Kidney (tissue), 14 donors: ENCODE data around the gene TBC1D5. TPM values are rescaled to one million over a fixed set of nuclear protein-coding genes. Genes with fewer than 3 reads are reported as not detected.

Experiments used
- DNase-seq, 5 donors: peaks; one replicate each; pipeline ENCODE4 v3.0.0-alpha.2; 2013 to 2020
- FAIRE-seq: peaks from 2 replicates; lab custom pipeline; 2012; peaks lifted over from hg19 to GRCh38; lab: Jason Lieb, UNC
- H3K27ac ChIP-seq, 2 donors: one replicate each; pipeline ENCODE4 v1.7.0; 2013; ENCODE audit warnings: low read depth in 2 of 2, low read length in 2 of 2, inconsistent platforms in 1 of 2
- H3K27me3 ChIP-seq: one replicate; pipeline ENCODE4 v1.7.1; 2013; ENCODE audit warnings: low read length, inconsistent platforms; ENCODE audit not compliant: control insufficient read depth, insufficient read depth
- H3K36me3 ChIP-seq, 3 donors: one replicate each; pipeline versions ENCODE4 v1.7.0 to v1.7.1; 2013; ENCODE audit warnings: low read length in 3 of 3, control low read depth in 1 of 3, inconsistent platforms in 1 of 3; ENCODE audit not compliant: insufficient read depth in 3 of 3, control insufficient read depth in 2 of 3
- H3K4me1 ChIP-seq, 3 donors: one replicate each; pipeline versions ENCODE4 v1.7.0 to v1.7.1; 2013; ENCODE audit warnings: low read length in 3 of 3, inconsistent platforms in 1 of 3, low read depth in 1 of 3; ENCODE audit not compliant: control insufficient read depth in 2 of 3, insufficient read depth in 2 of 3
- H3K4me3 ChIP-seq, 3 donors: one replicate each; pipeline versions ENCODE4 v1.7.0 to v1.8.1; 2013; ENCODE audit warnings: low read length in 3 of 3, control low read depth in 1 of 3, inconsistent platforms in 1 of 3
- H3K9ac ChIP-seq, 3 donors: one replicate each; pipeline versions ENCODE4 v1.7.0 to v1.7.1; 2013; ENCODE audit warnings: low read length in 3 of 3, control low read depth in 1 of 3, inconsistent platforms in 1 of 3
- H3K9me3 ChIP-seq, 3 donors: one replicate each; pipeline versions ENCODE4 v1.7.0 to v1.7.1; 2013; ENCODE audit warnings: low read length in 3 of 3, control low read depth in 1 of 3, inconsistent platforms in 1 of 3; ENCODE audit not compliant: control insufficient read depth in 2 of 3, insufficient read depth in 1 of 3
- CTCF ChIP-seq: IDR thresholded peaks from 3 replicates; pipeline ENCODE4 v1.5.1; 2012; ENCODE audit warnings: mild to moderate bottlenecking, moderate library complexity, borderline replicate concordance; ENCODE audit not compliant: insufficient read depth; ENCODE audit errors: extremely low read depth
- intact Hi-C: fragments of 100-400 bp; cut with DNase I; formaldehyde crosslinking; loops from one replicate; pipeline ENCODE4 v1.11.1; 2022
- polyA plus RNA-seq: library from polyadenylated mRNA; stranded (reverse); fragments of 350-450 nt; fragmentation: Illumina TruSeq; extraction: RNeasy Lipid Tissue Mini Kit (QIAGEN cat#74804); gene quantifications from one replicate; pipeline ENCODE4 v1.2.3, GENCODE V29; 2014; ENCODE audit warnings: low read depth, low replicate concordance; ENCODE audit not compliant: insufficient read depth
- total RNA-seq: library from RNA; stranded (reverse); fragmentation: NEBNext Ultra II Directional; extraction: Animal tissue kit (Norgen Biotek cat#: 25700); gene quantifications from one replicate; pipeline ENCODE4 v1.2.1, GENCODE V29; 2021
- donor health status: control.
- donor health status: control.
- donor health status: control.
- donor health status: control.
- donor health status: control.
- donor health status: DM: yes; HTN: yes; CAD: no.
- donor health status: Normal renal cell carcinoma (clear cell type).

Gene TBC1D5
- total and polyA plus RNA-seq, 2 donors from 2014 or later, result 9.7 to 77.7 TPM

DNA sequence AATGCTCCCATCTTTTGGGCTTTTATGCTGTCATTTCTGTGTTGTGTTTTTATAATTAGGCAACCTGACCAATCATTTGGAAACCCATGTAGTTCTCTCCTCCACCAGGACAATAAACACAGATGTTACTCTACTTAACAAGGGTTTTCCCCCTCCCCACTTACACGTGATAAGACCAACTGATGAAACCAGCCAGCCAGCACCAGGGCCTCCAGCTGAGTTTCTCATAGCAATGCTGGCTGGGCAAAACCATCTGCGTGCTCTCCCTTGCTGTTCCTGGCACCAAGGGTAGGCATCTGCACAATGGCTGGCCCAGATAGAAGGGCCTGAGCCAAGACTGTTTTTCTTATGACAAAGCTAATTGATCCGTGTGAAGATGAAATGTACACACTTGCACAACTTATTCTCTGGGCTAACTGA lies 547.2 kb downstream of the TBC1D5 start:
- Histone ChIP-seq H3K4me1 (no peaks in the 10 kb centered on the region), H3K9ac (no peak overlapping the region), H3K4me3 (no peak overlapping the region), H3K27me3 (no peaks in the 10 kb centered on the region), H3K9me3 (no peaks in the 10 kb centered on the region), H3K36me3 (no peaks in the 10 kb centered on the region), H3K27ac (no peak overlapping the region)
- no peak for TF ChIP-seq CTCF
- DNase-seq (no peak), FAIRE-seq (no peak)
- intact Hi-C loops, result no loop called here

DNA sequence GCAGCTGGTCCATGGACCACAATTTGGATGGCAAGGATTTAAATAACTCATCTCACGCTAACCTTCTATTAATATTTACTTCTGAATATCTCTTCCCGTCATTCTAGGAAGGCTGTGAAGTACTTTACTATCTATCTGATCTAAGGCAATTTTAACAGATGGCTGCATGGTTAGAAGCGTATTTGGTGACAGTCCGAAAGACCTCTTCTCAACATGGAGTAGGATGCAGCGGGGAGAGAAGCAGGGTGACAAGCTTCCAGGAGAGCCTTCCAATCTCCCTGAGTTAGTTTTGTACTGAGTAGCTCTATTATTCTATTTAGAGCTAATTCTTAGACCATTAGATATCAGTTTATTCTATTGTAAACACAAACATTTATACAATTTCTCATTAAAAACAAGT lies 548.3 kb downstream of the TBC1D5 start:
- TF ChIP-seq CTCF, result no peak
- intact Hi-C loops, result no loop called here
- FAIRE-seq, result no peak
- Histone ChIP-seq H3K27ac (no peak overlapping the region), H3K9ac (no peak overlapping the region), H3K4me1 (no peaks in the 10 kb centered on the region), H3K4me3 (no peak overlapping the region), H3K27me3 (no peaks in the 10 kb centered on the region), H3K36me3 (no peaks in the 10 kb centered on the region), H3K9me3 (no peaks in the 10 kb centered on the region)
- no peak for DNase-seq

DNA sequence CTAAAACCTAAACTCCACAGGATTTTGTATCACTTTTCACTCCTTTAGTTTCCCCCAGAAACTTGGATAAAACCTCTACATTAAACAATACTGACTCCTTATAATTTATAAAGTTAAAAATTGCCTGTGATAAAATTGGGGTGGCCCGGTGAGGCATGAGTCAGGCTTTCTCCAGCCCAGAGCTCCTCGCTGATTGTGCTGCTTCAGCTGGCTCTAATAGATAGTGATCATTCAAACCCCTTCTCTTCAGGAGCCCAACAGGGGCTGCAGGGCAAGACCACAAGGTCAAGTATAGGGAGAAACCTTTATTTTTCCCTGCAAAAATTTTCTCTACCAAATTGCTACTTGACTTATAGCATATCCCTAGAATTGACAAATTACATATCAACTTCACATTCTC lies 549.4 kb downstream of the TBC1D5 start:
- Histone ChIP-seq H3K27me3 (no peaks in the 10 kb centered on the region), H3K27ac (no peak overlapping the region), H3K4me3 (no peak overlapping the region), H3K4me1 (no peaks in the 10 kb centered on the region), H3K36me3 (no peaks in the 10 kb centered on the region), H3K9me3 (no peaks in the 10 kb centered on the region), H3K9ac (no peak overlapping the region)
- FAIRE-seq, result no peak
- no peak for DNase-seq
- TF ChIP-seq CTCF, result no peak
- intact Hi-C loops, result no loop called here
